SK-N-SH (cell line): ENCODE measurements around the gene ASB15.

Experiments
- CTCF ChIP-seq: fragments of 200-600 bp; sonication (generic); IDR thresholded peaks from 2 replicates; pipeline ENCODE4 v1.6.1; 2017; ENCODE audit warnings: antibody characterized with exemption, mild to moderate bottlenecking, moderate library complexity
- EP300 ChIP-seq, 2 experiments: IDR thresholded peaks; 2 replicates each; pipeline versions ENCODE4 v1.4.0 to v1.6.1; 2012; ENCODE audit warnings: borderline replicate concordance in 1 of 2, low read depth in 1 of 2, low read length in 1 of 2
- EZH2phosphoT487 ChIP-seq: fragments of 200-600 bp; sonication (generic); IDR thresholded peaks from 2 replicates; pipeline ENCODE4 v1.6.1; 2017; ENCODE audit warnings: low read depth, mixed run types, mild to moderate bottlenecking, antibody characterized with exemption, moderate library complexity, borderline replicate concordance
- FOXM1 ChIP-seq: IDR thresholded peaks from 2 replicates; pipeline ENCODE4 v1.4.0; 2012; ENCODE audit warnings: low read depth, mild to moderate bottlenecking
- GABPA ChIP-seq: IDR thresholded peaks from 2 replicates; pipeline ENCODE4 v1.4.0; 2012; ENCODE audit warnings: low read depth, mild to moderate bottlenecking
- NFIC ChIP-seq: IDR thresholded peaks from 2 replicates; pipeline ENCODE4 v1.4.0; 2012; ENCODE audit warnings: borderline replicate concordance
- PBX3 ChIP-seq: IDR thresholded peaks from 2 replicates; pipeline ENCODE4; 2012
- POLR2AphosphoS5 ChIP-seq: IDR thresholded peaks from 2 replicates; pipeline ENCODE4 v1.6.1; 2012; ENCODE audit warnings: low read depth, low read length
- RAD21 ChIP-seq: IDR thresholded peaks from 2 replicates; pipeline ENCODE4 v1.6.1; 2012; ENCODE audit warnings: mild to moderate bottlenecking, low read length
- SMC3 ChIP-seq: IDR thresholded peaks from 2 replicates; pipeline ENCODE4 v1.6.1; 2012; ENCODE audit warnings: low read depth, low read length, improper control_type of control experiment
- TCF12 ChIP-seq: IDR thresholded peaks from 2 replicates; pipeline ENCODE4 v1.4.0; 2012
- USF2 ChIP-seq: fragments of 150-350 bp; IDR thresholded peaks from 2 replicates; pipeline ENCODE4 v1.6.1; 2017; ENCODE audit warnings: antibody characterized with exemption, low read length, low read depth, borderline replicate concordance
- ZBTB33 ChIP-seq: IDR thresholded peaks from 2 replicates; pipeline ENCODE4 v1.4.0; 2012; ENCODE audit warnings: low read depth, borderline replicate concordance

GRCh38 chr7:123677061-123677715, 75.6 kb downstream of the ASB15 start:
- no peak for TF ChIP-seq CTCF
- no peak for TF ChIP-seq FOXM1
- no peak for TF ChIP-seq TCF12
- TF ChIP-seq SMC3 = no peak
- TF ChIP-seq EP300 (IDR thresholded peaks at IDR 0.05; ENCODE audit: borderline replicate concordance in 1 of 2, low read depth in 1 of 2, low read length in 1 of 2) = no peak
- TF ChIP-seq NFIC = no peak
- no peak for TF ChIP-seq USF2
- no peak for TF ChIP-seq RAD21
- TF ChIP-seq GABPA = no peak
- TF ChIP-seq POLR2AphosphoS5 = no peak
- no peak for TF ChIP-seq EZH2phosphoT487
- no peak for TF ChIP-seq PBX3
- TF ChIP-seq ZBTB33 = no peak
